ENCODE results near the gene ANKRD40CL.

DNA sequence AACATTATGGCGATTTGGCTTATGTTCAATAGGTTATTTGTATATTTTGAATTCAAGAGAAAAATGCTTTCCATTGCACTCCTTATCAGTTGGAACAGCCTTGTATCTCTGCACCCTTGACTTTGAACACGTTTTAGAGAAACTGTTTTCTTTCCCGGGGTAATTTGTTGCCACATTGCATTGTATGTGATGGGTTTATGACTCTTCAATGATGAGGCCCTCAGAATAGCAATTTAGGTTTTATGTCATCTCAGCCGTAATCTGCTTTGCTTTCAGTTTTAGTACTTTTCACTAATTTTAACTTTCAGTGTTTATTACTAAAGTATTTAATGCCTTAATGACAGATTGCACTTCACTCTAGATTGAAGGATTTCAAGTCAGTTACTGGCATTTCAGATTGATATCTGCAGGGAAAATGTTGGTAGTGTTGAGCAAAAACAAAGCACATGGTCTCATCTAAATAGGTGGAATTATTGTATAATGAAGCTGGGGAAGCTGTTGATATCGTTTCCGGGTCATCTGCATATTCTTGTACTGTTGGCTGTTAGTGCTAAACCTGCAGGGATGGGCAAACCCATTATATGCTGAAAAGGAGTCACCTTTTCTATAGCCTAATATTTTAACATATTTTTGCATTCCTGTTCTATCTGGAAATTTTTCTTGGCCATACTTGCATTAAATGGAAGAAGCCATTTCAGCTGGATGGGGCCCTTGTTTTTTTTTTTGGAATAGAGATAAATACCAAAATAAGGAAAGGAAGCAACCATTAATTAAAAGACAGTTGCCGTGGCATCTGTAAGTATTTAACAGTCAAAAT is 45.9 kb downstream of the ANKRD40CL start:
- TF ChIP-seq, protein P1, sequence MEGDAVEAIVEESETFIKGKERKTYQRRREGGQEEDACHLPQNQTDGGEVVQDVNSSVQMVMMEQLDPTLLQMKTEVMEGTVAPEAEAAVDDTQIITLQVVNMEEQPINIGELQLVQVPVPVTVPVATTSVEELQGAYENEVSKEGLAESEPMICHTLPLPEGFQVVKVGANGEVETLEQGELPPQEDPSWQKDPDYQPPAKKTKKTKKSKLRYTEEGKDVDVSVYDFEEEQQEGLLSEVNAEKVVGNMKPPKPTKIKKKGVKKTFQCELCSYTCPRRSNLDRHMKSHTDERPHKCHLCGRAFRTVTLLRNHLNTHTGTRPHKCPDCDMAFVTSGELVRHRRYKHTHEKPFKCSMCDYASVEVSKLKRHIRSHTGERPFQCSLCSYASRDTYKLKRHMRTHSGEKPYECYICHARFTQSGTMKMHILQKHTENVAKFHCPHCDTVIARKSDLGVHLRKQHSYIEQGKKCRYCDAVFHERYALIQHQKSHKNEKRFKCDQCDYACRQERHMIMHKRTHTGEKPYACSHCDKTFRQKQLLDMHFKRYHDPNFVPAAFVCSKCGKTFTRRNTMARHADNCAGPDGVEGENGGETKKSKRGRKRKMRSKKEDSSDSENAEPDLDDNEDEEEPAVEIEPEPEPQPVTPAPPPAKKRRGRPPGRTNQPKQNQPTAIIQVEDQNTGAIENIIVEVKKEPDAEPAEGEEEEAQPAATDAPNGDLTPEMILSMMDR (IDR thresholded peaks at IDR 0.05), result no peak
- TF ChIP-seq ZFX (IDR thresholded peaks at IDR 0.05; ENCODE audit: borderline replicate concordance), result no peak
